MCF 10A (cell line): ENCODE measurements around the gene SCGB3A2. TPM values are rescaled to one million over a fixed set of nuclear protein-coding genes. Genes with fewer than 3 reads are reported as not detected.
"Not testable (repeated sequence)": the region's sequence is repeated elsewhere in the genome, so short reads cannot be mapped to it uniquely, and the experiment has no call there.

Source experiments
- BruUV-seq: library from RNA; stranded (reverse); fragments of 400-500 nt; replicated peaks from 2 replicates; lab custom pipeline; 2021; lab: Mats Ljungman, UMichigan
- CTCF ChIA-PET: fragments of 300-600 bp; sonication (Branson Sonifier 250); formaldehyde crosslinking; extraction: SDS; loops from one replicate; lab custom pipeline; 2021; ENCODE audit warnings: antibody characterized with exemption, inconsistent platforms; lab: Yijun Ruan, JAX
- POLR2A ChIA-PET: fragments of 300-600, 350-650 bp; sonication (Branson Sonifier 250); formaldehyde crosslinking; extraction: SDS; loops from one replicate; lab custom pipeline; 2020; ENCODE audit warnings: antibody characterized with exemption, inconsistent platforms; lab: Yijun Ruan, JAX
- DNase-seq: peaks from one replicate; pipeline ENCODE4 v3.0.0-alpha.2; 2018; ENCODE audit not compliant: unreplicated experiment
- H3K27ac Mint-ChIP-seq: one replicate; pipeline ENCODE4 v1.8.0; 2022; ENCODE audit warnings: mild to moderate bottlenecking, low read depth, mixed read lengths; ENCODE audit not compliant: unreplicated experiment
- H3K27me3 Mint-ChIP-seq: one replicate; pipeline ENCODE4 v1.8.0; 2022; ENCODE audit warnings: mixed read lengths; ENCODE audit not compliant: insufficient read depth, unreplicated experiment
- H3K36me3 Mint-ChIP-seq: one replicate; pipeline ENCODE4 v1.8.0; 2022; ENCODE audit warnings: mild to moderate bottlenecking, moderate library complexity, mixed read lengths; ENCODE audit not compliant: insufficient read depth, unreplicated experiment
- H3K4me1 Mint-ChIP-seq: one replicate; pipeline ENCODE4 v1.8.0; 2022; ENCODE audit warnings: mixed read lengths; ENCODE audit not compliant: insufficient read depth, unreplicated experiment
- H3K4me3 Mint-ChIP-seq: one replicate; pipeline ENCODE4 v1.8.0; 2022; ENCODE audit warnings: mild to moderate bottlenecking, moderate library complexity, mixed read lengths; ENCODE audit not compliant: unreplicated experiment
- H3K9me3 Mint-ChIP-seq: one replicate; pipeline ENCODE4 v1.8.0; 2022; ENCODE audit warnings: mixed read lengths; ENCODE audit not compliant: unreplicated experiment
- intact Hi-C: fragments of 100-400 bp; cut with micrococcal nuclease; formaldehyde crosslinking; loops from 2 replicates; pipeline ENCODE4 v1.14.1; 2022
- total RNA-seq: library from RNA; stranded (reverse); gene quantifications from 2 replicates; pipeline ENCODE4 v1.2.3, GENCODE V29; 2022
- TF ChIP-seq, protein P1 (sequence below): fragments of 200-600 bp; IDR thresholded peaks from one replicate; pipeline ENCODE4 v1.8.0; 2022; ENCODE audit warnings: antibody characterized with exemption, mild to moderate bottlenecking; ENCODE audit not compliant: unreplicated experiment

The SCGB3A2 gene
- total RNA-seq, 1 experiment from 2014 or later, result not detected

DNA sequence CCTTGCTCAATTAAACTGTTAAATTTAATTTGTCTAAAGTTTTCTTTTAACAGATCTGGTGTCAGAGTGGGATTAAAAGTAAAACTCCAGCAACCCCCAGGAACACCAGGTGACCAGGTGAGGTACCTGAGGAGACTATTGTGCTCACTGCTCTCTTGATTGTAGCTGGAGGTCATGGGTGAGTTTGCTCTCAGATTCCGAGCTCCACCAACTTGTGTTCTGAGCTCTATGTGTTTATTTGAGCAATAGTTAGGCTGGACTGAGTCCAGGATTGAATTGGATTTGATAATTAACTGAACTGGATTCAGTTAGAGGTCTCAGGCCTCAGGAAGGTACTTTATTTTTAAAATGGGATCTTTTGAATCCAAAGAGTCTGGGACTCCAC lies 17.9 kb upstream of the SCGB3A2 start:
- Mint-ChIP-seq H3K4me1 (no peaks in the 10 kb centered on the region), H3K27ac (no peak overlapping the region), H3K36me3 (no peaks in the 10 kb centered on the region), H3K27me3 (no peaks in the 10 kb centered on the region), H3K4me3 (no peak overlapping the region), H3K9me3 (no peaks in the 10 kb centered on the region)
- no TSS peak for BruUV-seq
- ChIA-PET CTCF (interaction anchor here (0.6 to 15.2 kb wide), 8 partner anchors 15 to 1482 kb away, joined by 4 to 286 read pairs (median 14); partner anchors contain the start of gene SCGB3A2), POLR2A (interaction anchor here (0.7 kb wide), 1 partner anchor 276 kb away, joined by 3 read pairs; no protein-coding TSS in a partner anchor)
- TF ChIP-seq, protein P1, sequence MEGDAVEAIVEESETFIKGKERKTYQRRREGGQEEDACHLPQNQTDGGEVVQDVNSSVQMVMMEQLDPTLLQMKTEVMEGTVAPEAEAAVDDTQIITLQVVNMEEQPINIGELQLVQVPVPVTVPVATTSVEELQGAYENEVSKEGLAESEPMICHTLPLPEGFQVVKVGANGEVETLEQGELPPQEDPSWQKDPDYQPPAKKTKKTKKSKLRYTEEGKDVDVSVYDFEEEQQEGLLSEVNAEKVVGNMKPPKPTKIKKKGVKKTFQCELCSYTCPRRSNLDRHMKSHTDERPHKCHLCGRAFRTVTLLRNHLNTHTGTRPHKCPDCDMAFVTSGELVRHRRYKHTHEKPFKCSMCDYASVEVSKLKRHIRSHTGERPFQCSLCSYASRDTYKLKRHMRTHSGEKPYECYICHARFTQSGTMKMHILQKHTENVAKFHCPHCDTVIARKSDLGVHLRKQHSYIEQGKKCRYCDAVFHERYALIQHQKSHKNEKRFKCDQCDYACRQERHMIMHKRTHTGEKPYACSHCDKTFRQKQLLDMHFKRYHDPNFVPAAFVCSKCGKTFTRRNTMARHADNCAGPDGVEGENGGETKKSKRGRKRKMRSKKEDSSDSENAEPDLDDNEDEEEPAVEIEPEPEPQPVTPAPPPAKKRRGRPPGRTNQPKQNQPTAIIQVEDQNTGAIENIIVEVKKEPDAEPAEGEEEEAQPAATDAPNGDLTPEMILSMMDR, result no peak
- intact Hi-C loops, result no loop called here
- no peak for DNase-seq

DNA sequence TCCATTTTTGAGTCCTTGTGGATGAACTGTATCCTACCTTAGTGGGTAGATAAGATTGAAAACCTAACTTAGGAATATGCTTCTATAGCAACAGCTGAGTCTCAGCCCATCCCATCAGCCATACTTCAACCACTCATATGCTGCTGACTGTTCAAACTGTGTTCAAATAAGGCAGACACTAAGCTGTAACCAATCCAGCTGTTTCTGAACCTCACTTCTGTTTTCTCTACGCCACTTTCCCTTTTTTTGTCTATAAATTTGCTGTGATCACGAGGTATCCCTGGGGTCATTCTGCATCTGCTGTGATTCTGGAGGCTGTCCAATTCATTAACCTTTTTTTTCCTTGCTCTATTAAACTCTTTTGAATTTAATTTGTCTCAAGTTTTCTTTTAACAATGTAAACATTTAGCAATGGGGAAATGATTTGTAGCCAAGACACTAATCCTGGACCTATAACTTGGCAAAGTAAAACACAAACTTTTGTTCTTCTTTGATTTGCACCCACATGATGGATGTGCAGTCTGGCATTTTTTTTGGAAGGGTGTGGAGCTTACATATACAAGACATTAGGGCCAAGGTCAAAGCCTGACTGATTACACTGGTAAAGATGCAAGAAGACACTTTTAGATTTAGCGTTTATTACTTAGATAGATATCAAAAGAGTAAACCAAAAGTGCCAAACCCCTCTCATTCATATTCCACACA lies 14.9 kb upstream of the SCGB3A2 start:
- Mint-ChIP-seq H3K9me3 (no peaks in the 10 kb centered on the region), H3K36me3 (no peaks in the 10 kb centered on the region), H3K27ac (no peak overlapping the region), H3K4me3 (no peak overlapping the region), H3K27me3 (no peaks in the 10 kb centered on the region), H3K4me1 (no peaks in the 10 kb centered on the region)
- no TSS peak for BruUV-seq
- DNase-seq, result no peak
- ChIA-PET POLR2A (interaction anchor here (1.4 kb wide), 1 partner anchor 15 kb away, joined by 3 read pairs; the partner anchor contains the start of gene SCGB3A2), CTCF (interaction anchor here (0.5 to 15.2 kb wide), 8 partner anchors 9 to 70 kb away, joined by 3 to 286 read pairs (median 4); partner anchors contain the start of gene SCGB3A2)
- intact Hi-C loops, result no loop called here
- TF ChIP-seq, protein P1, result no peak

DNA sequence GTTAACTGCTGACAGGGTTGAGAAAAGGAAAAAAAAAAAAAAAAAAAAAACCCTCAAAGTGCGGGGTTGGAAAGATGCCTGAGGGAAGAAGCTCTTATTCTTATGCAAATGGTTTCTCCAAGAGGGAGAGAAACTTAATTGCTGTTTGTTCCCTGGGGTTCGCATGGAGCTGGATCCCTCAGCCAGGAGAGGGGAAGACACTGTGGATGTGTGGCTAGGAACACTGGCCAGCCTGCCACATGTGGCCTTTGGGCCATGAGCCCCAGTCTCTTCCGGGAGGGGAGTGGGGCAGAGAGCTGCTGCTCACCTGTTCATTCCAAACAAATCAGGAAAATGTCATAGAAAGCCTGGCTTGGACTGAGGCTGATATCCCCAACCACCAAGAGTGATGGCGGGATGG lies 9.4 kb upstream of the SCGB3A2 start:
- Mint-ChIP-seq H3K36me3 (no peaks in the 10 kb centered on the region), H3K4me3 (no peak overlapping the region), H3K9me3 (no peaks in the 10 kb centered on the region), H3K27me3 (no peaks in the 10 kb centered on the region), H3K4me1 (peaks cover 4% of the 10 kb centered on the region), H3K27ac (no peak overlapping the region)
- TF ChIP-seq, protein P1, result no peak
- POLR2A ChIA-PET, result no interaction called here
- DNase-seq, result no peak
- BruUV-seq, result no TSS peak
- intact Hi-C loops, result no loop called here
- CTCF ChIA-PET, result interaction anchor here (0.7 to 1.4 kb wide), 3 partner anchors 11 to 18 kb away, joined by 3 read pairs; no protein-coding TSS in a partner anchor

DNA sequence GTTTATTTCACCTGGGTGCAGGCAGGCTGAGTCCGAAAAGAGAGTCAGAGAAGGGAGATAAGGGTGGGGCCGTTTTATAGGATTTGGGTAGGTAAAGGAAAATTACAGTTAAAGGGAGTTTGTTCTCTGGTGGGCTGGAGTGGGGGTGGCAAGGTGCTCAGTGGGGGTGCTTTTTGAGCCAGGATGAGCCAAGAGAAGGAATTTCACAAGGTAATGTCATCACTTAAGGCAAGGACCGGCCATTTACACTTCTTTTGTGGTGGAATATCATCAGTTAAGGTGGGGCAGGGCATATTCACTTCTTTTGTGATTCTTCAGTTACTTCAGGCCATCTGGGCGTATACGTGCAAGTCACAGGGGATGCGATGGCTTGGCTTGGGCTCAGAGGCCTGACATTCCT lies 8.6 kb upstream of the SCGB3A2 start:
- BruUV-seq, H3K27me3 Mint-ChIP-seq, DNase-seq, POLR2A ChIA-PET, H3K9me3 Mint-ChIP-seq, intact Hi-C loops, H3K36me3 Mint-ChIP-seq, H3K4me3 Mint-ChIP-seq, H3K27ac Mint-ChIP-seq: not testable (repeated sequence)
- H3K4me1 Mint-ChIP-seq, result peaks cover 11% of the 10 kb centered on the region
- CTCF ChIA-PET, result interaction anchor here (0.9 to 1.4 kb wide), 2 partner anchors 12 to 17 kb away, joined by 3 read pairs; no protein-coding TSS in a partner anchor

DNA sequence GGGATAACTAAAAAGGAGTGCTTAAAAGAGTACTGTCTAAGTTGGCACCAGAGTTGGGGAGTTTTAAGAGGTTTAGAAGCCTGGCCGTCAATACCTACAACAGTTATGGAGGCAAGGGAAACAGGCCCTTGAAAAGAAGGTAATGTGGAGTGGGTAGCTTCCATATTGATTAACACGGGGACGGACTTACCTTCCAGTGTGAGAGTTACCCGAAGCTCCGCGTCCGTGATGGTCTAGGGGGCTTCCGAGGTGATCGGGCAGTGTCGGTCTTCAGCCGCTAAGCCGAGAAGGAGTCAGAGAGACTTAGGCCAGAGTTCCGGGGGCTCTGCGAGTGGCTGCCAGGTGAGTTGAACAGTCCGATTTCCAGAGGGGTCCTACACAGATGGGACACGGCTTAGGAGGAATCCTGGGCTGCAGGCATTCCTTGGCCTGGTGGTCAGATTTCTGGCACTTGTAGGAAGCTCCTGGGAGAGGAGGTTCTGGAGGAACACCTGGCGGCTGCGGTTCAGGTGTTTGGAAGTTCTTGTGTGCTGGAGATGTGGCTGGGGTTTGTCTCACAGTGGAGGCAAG lies 6.4 kb upstream of the SCGB3A2 start:
- intact Hi-C loops, BruUV-seq, POLR2A ChIA-PET, H3K4me3 Mint-ChIP-seq, H3K27me3 Mint-ChIP-seq, H3K27ac Mint-ChIP-seq, DNase-seq, H3K36me3 Mint-ChIP-seq, H3K9me3 Mint-ChIP-seq: not testable (repeated sequence)
- H3K4me1 Mint-ChIP-seq, result peaks cover 13% of the 10 kb centered on the region
- CTCF ChIA-PET, result interaction anchor here (0.8 to 1.3 kb wide), 3 partner anchors 11 to 62 kb away, joined by 3 to 7 read pairs (median 6); no protein-coding TSS in a partner anchor

DNA sequence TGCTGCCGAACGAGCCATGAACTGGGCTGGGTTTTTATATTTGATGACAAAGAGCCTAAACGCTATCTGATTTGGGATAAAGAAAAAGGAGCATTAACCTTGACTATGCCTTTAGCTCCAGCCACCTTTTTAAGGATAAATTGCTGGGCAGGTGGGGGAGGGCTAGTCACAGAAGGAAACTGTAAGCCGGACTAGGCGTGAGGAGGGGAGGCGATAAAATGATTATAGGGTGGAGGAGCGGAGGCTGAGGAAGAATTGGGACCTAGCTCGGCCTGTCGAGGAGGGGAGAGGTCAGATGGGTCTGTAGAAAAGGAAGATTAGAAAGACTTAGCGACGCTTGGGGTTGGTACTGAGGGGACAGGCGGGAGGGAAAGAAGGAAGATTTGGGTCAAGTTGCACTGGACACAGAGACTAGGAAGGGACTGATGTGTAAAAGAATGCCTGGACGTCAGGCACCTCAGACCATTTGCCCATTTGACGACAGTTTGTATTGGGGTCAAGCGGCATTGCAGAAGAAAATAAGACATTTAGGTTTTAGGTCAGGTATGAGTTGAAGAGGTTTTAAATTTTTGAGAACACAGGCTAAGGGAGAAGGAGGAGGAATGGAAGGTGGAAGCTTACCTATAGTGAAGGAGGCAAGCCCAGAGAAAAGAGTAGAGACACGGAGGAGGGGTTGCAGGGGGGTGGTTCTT lies 5.6 kb upstream of the SCGB3A2 start:
- CTCF ChIA-PET, result interaction anchor here (0.7 to 1.3 kb wide), 4 partner anchors 10 to 15 kb away, joined by 3 to 7 read pairs (median 3); no protein-coding TSS in a partner anchor
- H3K36me3 Mint-ChIP-seq, intact Hi-C loops, H3K27me3 Mint-ChIP-seq, DNase-seq, H3K4me3 Mint-ChIP-seq, H3K9me3 Mint-ChIP-seq, POLR2A ChIA-PET, BruUV-seq, H3K27ac Mint-ChIP-seq: not testable (repeated sequence)
- H3K4me1 Mint-ChIP-seq, result peaks cover 13% of the 10 kb centered on the region
